HG03103 (cell line): ENCODE measurements around the gene ATP6V0D1.

ENCODE experiments used
- ATAC-seq: cut with Tn5 transposase; IDR thresholded peaks from one replicate; pipeline ENCODE4 v1.9.1; 2021; ENCODE audit warnings: low read depth; ENCODE audit not compliant: unreplicated experiment

ATP6V0D1 gene

DNA sequence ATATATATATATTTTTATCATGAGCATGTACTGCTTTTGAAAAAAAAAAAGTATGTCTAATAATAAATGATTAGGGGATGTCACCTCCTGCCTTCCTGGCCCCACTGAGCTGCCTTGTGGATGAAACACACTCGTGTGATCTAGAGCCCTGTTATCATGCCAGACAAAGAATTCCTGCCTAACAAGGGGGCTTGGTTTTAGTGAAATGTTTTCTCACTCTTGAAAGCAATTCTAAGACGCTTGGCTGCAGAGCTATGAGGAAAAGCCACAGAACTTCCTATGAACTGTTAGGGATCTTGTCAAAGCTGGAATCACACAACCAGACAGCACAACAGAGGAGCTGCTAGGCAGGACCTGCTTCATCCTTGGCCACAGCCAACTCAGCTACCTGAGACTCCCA is 68.7 kb downstream of the ATP6V0D1 start:
- ATAC-seq: no peak

DNA sequence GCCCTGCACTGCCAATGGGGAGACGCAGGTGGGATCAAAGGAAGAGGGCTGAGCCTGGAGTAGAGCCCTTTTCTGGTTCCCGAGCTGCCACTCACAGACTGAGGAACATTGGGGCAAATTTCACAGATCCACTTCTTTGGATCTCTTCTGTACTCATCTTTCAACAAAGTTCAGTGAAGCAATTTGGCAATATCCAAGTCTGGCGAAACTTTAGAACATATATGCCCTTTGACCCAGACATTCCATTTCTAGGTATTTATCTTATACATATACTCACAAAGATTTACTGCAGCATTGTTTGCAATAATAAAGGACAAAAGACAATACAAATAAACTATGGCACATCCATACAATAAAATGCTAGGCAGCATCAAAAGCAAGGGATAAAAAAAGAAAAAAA is 69.6 kb downstream of the ATP6V0D1 start:
- no peak for ATAC-seq

DNA sequence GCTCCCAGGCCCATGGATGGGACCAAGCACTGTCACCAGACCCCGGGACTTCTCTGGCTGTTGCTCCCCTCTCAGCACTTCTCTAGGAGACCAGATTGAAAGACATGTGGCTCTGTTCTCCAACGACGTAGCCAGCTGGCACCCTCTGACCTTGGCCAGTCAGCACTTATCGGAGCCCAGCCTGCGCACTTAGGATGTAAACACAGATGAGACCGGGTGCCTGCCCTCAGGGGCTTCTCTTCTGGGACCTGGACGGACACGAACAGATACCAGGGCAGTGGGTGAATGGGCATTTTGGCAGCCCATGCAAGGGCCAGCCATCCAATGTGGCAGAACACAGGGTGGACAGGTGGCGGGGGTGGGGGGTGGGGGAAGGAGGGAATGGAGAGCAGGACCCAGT is 71.3 kb downstream of the ATP6V0D1 start:
- no peak for ATAC-seq

DNA sequence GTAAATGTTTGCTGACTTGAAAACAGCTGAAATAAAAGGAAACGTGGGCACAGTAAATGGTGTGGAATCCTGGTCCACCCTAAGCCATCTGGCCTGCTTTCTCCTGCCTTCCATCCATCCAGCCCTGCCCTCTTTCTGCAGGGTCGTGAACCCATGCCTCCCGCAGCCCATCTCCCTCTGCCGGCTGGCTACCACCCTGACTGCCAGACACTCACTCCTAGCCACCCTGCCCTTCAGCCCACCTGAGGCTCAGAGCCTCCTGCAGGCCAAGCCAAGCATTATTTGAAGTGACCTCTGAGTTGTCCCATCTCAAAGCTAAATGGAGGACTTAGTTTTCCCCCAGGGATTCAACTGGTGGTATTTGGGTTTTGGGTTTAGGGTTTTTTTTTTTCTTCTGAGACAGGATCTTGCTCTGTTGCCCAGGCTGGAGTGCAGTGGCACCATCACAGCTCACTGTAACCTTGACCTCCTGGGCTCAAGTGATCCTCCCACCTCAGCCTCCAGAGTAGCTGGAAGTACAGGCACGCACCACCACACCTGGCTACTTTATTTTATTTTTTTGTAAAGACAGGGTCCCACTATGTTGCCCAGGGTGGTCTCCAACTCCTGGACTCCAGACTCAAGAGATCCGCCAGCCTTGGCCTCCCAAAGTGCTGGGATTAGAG is 73.0 kb downstream of the ATP6V0D1 start:
- no peak for ATAC-seq

DNA sequence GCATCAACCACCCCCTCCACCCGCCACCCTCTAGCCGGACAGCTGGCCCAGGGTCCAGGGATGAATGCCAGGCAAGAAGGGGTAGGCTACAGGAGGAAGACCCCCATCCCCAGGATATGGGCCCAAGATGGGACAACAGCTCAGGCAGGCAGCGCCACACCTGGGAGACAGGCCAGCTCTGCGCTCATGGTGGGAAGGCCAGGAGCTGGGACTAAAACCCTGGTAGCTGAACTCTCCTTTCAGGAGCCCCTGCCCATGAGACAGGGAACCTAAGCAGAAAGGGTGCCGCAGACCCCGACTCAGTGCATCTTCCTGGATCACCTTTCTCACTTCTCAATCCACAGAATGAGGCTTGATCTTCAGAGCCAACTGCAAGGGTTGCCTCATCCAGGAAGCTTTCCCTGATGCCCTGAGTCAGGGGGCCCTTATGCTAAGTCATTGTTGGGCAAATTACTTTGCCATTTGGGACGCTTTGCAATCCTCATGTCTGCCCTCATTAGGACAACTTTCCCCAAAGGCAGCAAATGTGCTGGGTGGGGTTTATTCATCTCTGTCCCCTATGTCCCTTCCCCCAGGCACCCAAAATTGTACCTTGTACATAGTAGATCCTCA is 73.7 kb downstream of the ATP6V0D1 start:
- ATAC-seq: no peak

DNA sequence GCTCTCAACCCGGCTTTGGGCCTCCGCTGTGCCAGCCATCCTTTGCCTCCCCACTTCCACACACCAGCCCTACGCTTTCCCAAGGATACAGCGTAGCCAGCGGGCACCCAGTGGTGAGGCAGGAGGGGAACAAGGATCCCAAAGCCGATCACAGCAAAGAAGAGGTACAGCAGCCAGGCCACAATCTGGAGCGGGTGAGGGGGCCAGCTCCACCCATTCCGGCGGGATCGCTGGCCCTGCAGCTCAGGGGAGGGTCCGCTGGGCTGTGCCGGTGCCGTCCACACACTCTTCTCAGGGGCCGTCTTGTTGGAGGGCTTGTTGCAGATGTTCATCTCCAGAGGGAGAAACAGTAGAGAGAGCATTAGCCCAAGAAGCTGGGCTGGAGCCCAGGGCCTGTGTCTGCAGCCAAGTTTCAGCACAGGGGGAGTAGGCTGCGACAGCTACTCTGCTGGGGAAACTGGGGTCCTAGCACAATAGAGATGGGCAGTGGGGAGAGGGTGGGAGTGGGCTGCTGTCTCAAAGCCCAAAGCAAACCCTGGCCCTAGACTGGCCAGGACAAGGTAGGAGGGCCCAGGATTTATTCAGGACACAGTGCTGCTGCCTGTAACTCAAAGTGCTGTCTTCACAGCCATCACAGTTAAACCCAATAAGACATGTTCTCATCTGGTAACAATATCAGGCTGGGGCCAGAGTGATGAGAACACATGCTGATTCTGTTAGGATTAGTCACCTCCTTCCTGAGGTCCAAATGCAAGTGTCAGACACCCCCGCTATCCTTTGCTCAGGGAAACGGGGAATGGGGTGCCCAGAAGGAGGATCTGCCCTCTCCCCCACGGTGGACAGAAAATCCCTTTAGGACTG is 74.6 kb downstream of the ATP6V0D1 start:
- no peak for ATAC-seq

DNA sequence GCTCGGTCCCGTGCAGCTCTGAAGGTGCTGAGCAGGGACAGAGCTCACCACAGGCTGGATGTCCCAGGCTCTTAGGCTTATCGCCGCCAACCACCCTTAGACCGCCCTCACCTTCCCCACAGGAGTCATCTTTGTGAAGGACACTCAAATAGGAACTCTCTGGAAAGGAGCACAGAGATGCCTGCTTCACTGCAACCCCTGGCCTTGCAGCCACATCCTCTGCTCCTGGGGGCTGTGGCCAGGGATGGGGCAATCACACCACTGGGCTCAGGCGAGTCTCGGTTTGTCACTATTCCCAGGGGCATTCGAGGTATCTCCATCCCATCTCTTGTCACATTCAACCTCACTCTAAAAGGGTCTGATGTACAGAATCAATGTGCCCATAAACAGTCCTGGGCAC is 75.6 kb downstream of the ATP6V0D1 start:
- ATAC-seq: no peak

DNA sequence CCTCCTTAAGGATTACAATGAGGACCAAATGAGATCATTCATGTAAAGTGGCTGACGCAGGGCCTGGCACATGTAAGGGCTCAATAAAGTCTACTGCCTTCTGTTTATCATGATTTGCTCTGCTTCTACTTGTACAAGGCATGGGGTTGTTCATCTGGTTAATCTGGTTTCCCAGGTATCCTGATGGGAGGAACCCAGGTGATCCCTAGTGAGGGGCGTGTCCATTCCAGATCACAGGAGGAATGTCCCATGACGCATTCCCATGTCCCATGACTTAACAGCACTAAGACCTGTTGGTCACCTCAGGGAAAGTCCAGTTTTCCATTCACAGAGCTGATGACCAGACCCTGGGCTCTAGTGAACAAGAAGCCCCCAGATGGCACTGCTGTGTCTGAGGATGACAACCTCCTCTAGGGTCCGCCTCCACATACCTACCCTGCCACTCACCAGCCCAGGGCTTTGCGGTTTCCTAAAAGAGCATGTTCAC is 76.2 kb downstream of the ATP6V0D1 start:
- no peak for ATAC-seq

DNA sequence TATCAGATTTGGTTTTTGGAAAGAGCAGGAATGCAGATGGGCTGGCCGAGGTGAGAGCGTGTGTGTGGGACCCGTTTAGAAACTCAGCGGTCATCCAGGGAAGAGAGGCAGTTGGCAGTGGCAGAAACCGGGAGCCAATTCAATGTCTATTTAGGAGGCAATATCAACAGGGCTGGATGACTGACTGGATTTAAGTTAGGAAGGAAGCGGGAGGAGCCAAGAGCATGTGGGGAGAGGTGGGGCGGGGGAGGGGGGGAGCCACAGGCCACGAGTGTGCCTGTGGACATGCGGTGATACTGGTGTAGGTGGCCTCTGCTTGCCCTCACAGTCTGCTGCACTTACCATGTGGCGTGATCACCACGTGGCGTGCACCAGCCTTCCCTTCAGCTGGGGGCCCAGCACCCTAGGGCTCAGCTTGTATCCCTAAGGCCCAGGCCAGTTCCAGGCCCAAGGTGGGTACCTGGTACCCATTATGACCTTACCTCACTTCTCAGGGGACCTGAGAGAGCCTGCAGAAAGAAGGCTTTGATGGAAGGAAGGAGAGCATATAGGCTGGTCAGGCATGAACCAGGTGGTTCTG is 76.9 kb downstream of the ATP6V0D1 start:
- ATAC-seq: no peak

DNA sequence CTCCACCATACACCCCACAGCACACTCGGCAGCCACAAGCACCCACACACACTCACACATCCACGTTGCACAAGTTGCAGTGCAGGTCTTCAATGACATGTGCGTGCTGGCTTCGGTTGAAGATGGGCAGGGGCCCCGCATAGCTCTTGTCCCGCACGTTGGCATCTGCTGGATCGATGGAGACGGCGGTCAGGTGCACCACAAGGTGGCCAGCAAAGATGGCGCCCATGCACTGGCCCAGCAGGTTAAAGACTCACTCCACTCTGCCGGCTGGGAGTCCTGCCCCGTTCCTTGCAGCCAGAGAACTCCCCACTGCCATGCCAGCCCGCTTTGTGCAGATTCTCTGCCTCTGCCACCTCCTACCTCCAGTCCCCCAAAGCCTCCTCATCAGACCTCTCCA is 80.1 kb downstream of the ATP6V0D1 start:
- no peak for ATAC-seq

DNA sequence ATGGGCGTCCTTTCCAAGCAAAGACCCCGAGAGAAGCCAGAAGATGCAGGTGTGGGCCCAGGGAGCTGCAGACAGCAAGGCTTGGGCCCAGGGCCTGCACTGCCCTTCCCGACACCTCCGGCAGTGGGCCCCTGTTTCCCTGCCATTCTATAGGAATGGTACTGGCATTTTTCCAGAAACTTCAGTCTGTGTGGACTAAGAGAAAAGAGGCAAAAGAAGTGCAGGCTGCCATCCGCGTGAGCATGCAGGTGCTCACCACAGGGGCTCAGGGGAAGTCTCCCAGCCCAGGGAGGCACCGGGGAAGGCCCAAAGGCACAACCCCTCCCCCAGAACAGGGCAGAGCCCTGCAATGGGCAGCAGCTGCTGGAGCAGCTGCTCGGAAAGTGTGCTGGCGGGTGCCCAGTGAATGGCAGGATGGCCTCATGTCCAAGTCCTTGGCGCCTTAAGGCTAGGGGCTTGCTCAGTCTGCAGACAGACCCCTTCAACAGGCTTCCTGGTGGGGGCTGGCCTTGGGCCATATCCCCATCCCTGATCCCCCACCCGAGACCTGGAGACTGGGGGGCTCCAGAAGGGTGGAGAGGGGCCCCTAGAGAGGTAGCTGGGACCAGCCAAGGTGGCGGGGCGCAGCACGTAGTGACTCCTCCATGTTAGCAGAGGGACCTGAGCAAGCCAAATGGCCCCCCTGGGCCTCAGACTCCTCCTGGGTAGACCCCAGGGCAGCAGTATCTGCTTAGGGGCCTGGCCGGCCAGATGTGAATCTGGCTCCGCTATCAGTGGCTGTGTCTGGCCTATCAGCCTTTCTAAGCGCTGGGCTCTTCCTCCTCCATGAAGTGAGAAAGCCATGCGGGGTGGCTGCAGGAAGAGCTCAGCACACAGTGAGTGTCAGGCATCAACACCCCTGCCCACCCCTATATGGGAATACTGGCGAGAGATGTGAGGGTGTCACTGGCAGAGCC is 80.9 kb downstream of the ATP6V0D1 start:
- ATAC-seq: no peak

DNA sequence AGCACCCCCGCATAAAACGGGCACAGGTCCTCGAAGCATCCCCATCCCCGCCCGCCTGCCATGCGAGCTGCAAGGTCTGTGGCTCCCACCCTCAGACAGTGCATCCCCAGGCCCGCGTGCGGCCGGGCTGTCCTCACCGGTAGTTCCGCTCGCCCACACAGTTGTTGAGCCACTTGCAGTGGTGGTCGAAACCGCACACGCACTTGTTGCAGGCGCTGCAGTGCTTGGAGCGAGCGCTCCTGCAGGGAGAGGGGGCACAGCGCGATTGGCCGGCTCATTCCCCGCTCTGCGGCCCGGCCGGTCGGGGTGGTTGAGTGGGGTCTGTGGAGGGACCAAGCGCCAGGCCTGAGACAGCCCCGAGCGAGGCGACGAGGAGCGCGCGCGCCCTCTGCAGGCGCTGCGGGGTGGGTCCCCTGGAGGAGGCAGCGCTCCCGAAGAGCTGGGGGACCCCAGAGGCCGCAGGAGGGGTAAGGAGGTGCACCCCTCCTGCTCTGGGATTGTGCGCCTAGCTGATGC is 81.7 kb downstream of the ATP6V0D1 start:
- no peak for ATAC-seq

DNA sequence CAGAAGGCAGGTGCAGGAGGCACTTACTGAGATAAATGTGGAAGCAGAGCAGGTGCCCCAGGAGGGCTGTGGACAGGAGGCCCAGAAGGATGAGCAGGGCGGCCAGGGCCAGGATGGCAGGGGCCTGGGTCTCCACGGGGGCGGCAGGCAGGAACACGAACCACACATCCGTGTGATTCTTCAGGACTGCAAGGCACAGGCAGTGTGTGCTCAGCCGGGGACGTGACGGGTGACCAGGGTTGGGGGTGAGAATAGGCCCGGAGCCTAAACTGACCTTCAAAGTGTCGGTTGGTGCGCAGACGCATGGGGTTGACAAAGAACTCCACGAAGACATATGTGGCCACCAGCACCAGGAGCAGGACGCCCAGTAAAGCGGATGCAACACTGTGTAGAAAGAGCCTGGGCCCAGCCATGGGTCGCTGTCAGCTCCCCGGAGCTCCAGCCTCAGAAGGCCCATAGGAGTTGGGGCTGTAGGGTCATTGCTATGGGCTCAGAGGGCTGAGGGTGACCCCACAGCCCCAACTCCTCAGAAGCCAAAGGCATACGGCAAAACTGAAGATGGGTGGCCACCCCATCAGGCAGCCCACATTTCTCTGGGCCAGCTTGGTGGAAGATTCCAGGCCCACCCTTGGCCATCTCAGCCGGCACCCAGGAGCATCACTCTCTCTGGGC is 82.3 kb downstream of the ATP6V0D1 start:
- ATAC-seq: no peak

DNA sequence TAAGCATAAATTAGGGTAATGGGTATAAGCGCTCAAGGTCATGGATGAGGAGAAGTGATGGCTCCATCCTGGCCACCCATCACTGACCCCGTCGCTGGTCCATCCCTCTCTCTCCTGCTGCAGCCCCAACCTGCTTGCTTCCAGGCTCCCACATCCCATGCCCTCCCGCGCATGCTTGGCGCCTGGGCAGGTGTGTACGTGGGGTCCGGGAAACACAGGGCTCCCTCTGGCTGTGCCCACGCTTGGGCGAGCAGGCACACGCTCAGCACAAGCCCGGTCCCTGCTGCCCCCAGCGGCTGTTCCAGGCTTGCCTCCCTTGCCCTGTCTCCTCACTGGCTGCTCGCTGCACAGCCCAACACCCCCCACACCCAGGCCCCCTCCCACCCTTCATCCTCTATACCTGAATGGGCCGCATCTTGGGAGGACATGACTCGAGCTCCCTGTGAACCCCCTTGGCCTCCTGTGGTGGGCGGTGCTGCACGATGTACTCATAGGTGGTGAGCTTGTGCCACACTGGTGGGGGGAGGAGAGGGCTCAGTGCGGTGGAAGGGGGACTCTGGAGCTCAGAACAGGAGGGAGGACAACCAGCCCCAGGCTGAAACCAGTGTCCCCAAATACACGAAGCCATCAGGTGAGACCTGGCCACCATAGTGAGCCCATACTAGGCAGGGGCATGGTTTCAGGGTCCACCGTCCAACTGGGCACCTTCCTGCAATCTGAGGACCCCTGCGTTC is 83.0 kb downstream of the ATP6V0D1 start:
- ATAC-seq: no peak

DNA sequence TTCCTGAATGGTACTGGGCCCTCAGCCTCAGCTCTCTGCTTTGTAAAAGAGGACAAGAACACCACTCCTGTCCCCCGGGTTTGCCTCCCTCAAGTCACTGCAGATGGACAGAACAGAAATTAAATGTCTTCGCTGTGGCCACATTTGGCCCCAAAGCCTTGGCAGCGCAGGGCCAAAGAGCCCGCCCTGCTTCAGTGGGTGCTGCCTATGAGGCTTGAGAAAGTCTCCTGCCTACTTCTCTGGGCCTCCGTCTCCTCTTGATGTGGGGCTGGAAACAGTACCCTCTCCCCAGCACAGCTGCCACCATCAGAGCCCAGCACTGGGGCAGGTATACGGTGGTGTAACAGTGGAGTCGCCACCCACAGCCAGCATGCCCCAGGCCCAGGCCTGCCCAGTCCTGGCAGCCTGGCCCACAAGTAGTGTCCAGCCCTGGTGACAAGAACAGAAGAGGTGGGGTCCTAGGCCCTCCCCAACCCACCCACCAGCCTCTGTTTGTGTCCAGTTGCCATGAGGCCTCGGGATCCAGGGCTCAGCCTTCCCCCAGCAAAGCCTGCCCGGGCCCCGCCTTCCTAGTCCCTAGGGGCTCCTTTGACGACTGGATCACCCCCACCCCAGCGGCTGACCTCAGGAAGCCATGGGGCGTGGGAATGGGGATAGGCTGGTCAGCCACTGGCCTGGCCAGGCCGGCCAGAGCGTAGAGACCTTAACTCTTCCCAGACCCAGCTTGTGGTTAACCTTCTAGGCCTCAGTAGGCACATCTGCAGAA is 83.7 kb downstream of the ATP6V0D1 start:
- ATAC-seq: no peak

DNA sequence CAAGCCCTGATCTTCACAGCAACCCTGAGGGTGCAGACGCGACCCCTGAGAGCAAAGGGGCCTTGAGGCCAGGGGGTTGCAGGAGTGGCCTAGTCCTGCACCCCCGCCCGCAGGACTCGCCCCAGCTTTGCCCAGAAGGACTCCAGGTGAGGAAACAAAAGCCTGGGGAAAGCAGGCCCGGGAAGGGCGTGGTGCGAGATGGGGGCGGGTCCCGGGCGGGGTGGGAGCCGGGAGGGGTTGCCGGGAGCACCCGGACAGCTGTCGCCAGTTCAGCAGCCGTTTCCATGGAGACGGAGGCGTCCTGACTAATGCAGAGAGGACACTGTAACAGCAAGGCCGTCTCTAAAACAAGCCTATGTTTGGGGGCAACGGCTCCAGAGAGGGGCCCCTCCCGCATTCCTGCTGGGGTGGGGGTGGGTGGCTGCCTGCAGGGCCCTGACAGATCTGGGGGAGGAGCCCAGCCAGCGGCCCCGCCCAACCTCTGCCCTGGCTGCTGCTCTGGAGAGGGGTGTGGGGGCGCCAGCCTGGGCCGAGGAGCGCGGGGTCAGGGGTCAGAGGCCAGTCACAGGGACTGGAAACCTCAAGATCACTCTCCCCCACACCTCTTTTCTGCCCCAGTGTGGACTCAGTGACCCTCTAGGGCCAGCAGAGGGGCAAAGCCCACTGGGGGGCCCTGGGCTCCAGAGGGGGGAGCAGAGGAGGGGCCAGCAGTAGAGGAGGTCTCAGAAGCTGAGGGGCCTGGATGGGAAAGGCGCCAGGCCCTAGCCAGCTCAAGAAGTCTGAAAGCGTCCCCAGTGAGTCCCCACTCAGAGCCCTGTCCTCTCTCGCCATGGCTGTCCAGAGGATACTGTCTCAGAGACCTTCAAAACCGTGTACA is 84.6 kb downstream of the ATP6V0D1 start:
- ATAC-seq: no peak
